Measurements from ENCODE around the gene UBN1. TPM values are rescaled to one million over a fixed set of nuclear protein-coding genes. Genes with fewer than 3 reads are reported as not detected.
"Not testable (repeated sequence)": the region's sequence is repeated elsewhere in the genome, so short reads cannot be mapped to it uniquely, and the experiment has no call there.

Gene UBN1
- polyA plus RNA-seq, 4 donors = 22.2 to 36.5 (median 32.5) TPM

- no peak for DNase-seq (ENCODE audit: low read depth in 4 of 4, low spot score in 3 of 4)
Measured at GRCh38 chr16:4925791-4926190, 78.5 kb downstream of the UBN1 start.

- DNase-seq (ENCODE audit: low read depth in 4 of 4, low spot score in 3 of 4) = no peak
Measured at GRCh38 chr16:4926928-4927327, 79.6 kb downstream of the UBN1 start.

- no peak for DNase-seq (ENCODE audit: low read depth in 4 of 4, low spot score in 3 of 4)
Measured at GRCh38 chr16:4927661-4928060, 80.4 kb downstream of the UBN1 start.

GRCh38 chr16:4928227-4928626, 80.9 kb downstream of the UBN1 start:
- no peak for DNase-seq (ENCODE audit: low read depth in 4 of 4, low spot score in 3 of 4)

- not testable (repeated sequence) for DNase-seq (ENCODE audit: low read depth in 4 of 4, low spot score in 3 of 4)
Measured at GRCh38 chr16:4929619-4930018, 82.3 kb downstream of the UBN1 start.

GRCh38 chr16:4931381-4931780, 84.1 kb downstream of the UBN1 start:
- no peak for DNase-seq (ENCODE audit: low read depth in 4 of 4, low spot score in 3 of 4)

Other genes starting within 250 kb of the UBN1 start
- gene UBALD1, start 232.6 kb upstream of the UBN1 start, polyA plus RNA-seq (ENCODE audit: insufficient read length in 4 of 4) = 10 to 100 TPM; 11.7 to 30.8 (median 14.2) TPM
- 10 to 100 TPM; 38.7 to 70.3 (median 53.1) TPM for gene MGRN1, start 222.7 kb upstream of the UBN1 start, polyA plus RNA-seq (ENCODE audit: insufficient read length in 4 of 4)
- 10 to 100 TPM; 27.0 to 54.6 (median 35.6) TPM for gene NUDT16L1, start 153.9 kb upstream of the UBN1 start, polyA plus RNA-seq (ENCODE audit: insufficient read length in 4 of 4)
- gene ANKS3, start 113.2 kb upstream of the UBN1 start, polyA plus RNA-seq (ENCODE audit: insufficient read length in 4 of 4) = 10 to 100 TPM; 17.0 to 36.0 (median 22.6) TPM
- 1 to 10 TPM in 3 of 4 donors, under 1 TPM in 1; 0.86 to 2.3 (median 2.0) TPM for gene DNAAF8, start 112.9 kb upstream of the UBN1 start, polyA plus RNA-seq (ENCODE audit: insufficient read length in 4 of 4)
- 10 to 100 TPM; 12.7 to 21.5 (median 15.5) TPM for gene ZNF500, start 80.3 kb upstream of the UBN1 start, polyA plus RNA-seq (ENCODE audit: insufficient read length in 4 of 4)
- gene SEPTIN12, start 59.1 kb upstream of the UBN1 start, polyA plus RNA-seq (ENCODE audit: insufficient read length in 4 of 4) = not detected
- 10 to 100 TPM in 3 of 4 donors, under 1 TPM in 1; 0.25 to 13.5 (median 11.2) TPM for gene SMIM22, start 52.1 kb upstream of the UBN1 start, polyA plus RNA-seq (ENCODE audit: insufficient read length in 4 of 4)
- gene ROGDI, start 44.8 kb upstream of the UBN1 start, polyA plus RNA-seq (ENCODE audit: insufficient read length in 4 of 4) = 10 to 100 TPM; 33.8 to 46.5 (median 37.3) TPM
- 100 to 1,000 TPM in 3 of 4 donors, 10 to 100 TPM in 1; 70.6 to 150 (median 140) TPM for gene GLYR1, start 193 bp upstream of the UBN1 start, polyA plus RNA-seq (ENCODE audit: insufficient read length in 4 of 4)
- 10 to 100 TPM in 3 of 4 donors, 1 to 10 TPM in 1; 3.7 to 40.1 (median 28.3) TPM for gene PPL, start 89.7 kb downstream of the UBN1 start, polyA plus RNA-seq (ENCODE audit: insufficient read length in 4 of 4)
- gene SEC14L5, start 110.8 kb downstream of the UBN1 start, polyA plus RNA-seq (ENCODE audit: insufficient read length in 4 of 4) = under 1 TPM; 0.13 to 0.38 (median 0.16) TPM
- gene NAGPA, start 186.5 kb downstream of the UBN1 start, polyA plus RNA-seq (ENCODE audit: insufficient read length in 4 of 4) = 10 to 100 TPM in 1 of 4 donors, 1 to 10 TPM in 3; 5.3 to 15.5 (median 9.0) TPM
- gene C16orf89, start 218.5 kb downstream of the UBN1 start, polyA plus RNA-seq (ENCODE audit: insufficient read length in 4 of 4) = 1 to 10 TPM; 3.7 to 7.8 (median 5.9) TPM
- gene ALG1, start 224.4 kb downstream of the UBN1 start, polyA plus RNA-seq (ENCODE audit: insufficient read length in 4 of 4) = 10 to 100 TPM; 15.4 to 25.0 (median 22.5) TPM